CD4-positive, alpha-beta T cell treated with Interferon alpha-2 for 1 hour (primary cell): ENCODE results near the gene SOBP.

Experiments
- DNase-seq, 2 donors: peaks; one replicate each; pipeline ENCODE4 v3.0.0-alpha.2; 2020 to 2022

SOBP gene

GRCh38 chr6:107622269-107622668, 132.4 kb downstream of the SOBP start:
- no peak for DNase-seq

DNA sequence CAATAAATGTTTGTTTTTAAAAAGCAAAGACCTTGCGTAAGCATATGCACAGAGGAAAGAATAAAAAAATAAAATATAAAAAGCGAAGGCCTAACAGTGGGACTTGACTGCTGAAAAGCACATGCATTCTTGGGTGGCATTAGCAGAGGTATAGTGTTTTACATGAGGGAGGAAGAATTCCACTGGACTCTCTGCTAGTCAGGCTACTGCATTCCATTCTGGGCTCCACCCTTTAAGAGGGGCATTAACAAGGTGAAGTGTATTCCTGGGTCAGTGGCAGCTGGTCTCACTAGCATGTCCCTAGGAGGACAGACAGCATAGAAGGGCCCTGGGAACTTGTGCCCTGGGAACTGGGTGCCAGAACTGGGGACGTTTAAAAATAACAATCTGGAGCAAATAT, 134.1 kb downstream of the SOBP start:
- no peak for DNase-seq

GRCh38 chr6:107624541-107624940, 134.6 kb downstream of the SOBP start:
- DNase-seq, result no peak

- no peak for DNase-seq
Observed at GRCh38 chr6:107625264-107625663, 135.3 kb downstream of the SOBP start.

DNA sequence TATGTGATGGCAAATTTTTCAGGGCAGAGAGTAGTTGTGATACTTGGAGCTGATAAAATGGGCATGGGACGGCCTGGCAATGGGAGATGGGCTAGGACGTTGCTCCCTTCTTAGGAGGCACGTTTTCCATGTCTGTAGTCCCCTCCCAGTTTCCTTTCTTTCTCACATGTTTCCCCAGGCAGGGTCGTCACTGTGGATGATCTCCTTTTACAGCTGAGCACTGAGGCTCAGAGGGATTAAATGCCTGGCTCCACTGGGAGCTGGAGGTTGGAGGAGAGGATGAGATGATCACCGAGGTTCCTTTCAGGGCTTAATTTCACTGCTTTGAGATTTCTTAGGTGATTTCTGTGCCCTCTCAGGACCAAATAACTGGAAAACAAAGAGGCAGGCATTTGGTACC, 136.7 kb downstream of the SOBP start:
- no peak for DNase-seq

- DNase-seq, result no peak
Observed at GRCh38 chr6:107627969-107628368, 138.1 kb downstream of the SOBP start.

GRCh38 chr6:107628878-107629277, 139.0 kb downstream of the SOBP start:
- DNase-seq, result no peak

GRCh38 chr6:107629548-107630129, 139.7 kb downstream of the SOBP start:
- no peak for DNase-seq

- no peak for DNase-seq
Observed at GRCh38 chr6:107630348-107630977, 140.5 kb downstream of the SOBP start.

DNA sequence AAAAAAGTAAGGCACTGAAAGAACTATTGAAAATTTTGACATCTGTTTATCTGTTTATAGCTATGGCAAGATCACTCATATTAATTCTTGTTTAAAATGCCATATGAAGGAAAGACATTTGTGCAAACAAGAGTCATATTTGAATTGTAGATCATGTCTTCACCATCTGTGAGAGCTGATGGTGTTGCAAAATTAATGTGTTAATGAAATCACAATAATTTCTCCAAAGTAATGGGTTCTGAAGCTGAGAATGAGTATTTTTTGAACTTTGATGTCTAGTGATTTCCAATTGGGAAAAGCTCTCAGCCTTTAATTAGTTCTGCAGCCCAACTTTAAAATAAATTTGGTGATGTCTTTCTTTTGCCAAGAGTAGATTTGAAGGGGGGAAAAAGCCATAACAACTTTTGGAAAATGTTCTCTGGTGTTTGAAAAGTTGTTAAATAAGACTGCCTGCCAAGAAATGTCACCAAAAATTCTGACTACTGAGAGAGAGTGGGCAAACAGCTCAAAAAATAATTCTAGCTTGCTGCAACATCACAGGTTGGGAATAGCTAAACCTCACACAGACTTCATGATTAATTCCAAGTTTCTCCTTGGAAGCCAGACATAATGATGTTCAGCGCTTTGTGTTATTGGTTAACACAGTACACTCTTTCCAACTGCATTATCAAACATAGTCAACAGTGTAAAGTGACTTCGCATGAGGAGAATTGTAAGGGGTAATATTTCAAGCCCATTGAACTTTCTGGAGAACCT, 142.6 kb downstream of the SOBP start:
- DNase-seq, result no peak

- no peak for DNase-seq
Observed at GRCh38 chr6:107633680-107634323, 143.9 kb downstream of the SOBP start.

DNA sequence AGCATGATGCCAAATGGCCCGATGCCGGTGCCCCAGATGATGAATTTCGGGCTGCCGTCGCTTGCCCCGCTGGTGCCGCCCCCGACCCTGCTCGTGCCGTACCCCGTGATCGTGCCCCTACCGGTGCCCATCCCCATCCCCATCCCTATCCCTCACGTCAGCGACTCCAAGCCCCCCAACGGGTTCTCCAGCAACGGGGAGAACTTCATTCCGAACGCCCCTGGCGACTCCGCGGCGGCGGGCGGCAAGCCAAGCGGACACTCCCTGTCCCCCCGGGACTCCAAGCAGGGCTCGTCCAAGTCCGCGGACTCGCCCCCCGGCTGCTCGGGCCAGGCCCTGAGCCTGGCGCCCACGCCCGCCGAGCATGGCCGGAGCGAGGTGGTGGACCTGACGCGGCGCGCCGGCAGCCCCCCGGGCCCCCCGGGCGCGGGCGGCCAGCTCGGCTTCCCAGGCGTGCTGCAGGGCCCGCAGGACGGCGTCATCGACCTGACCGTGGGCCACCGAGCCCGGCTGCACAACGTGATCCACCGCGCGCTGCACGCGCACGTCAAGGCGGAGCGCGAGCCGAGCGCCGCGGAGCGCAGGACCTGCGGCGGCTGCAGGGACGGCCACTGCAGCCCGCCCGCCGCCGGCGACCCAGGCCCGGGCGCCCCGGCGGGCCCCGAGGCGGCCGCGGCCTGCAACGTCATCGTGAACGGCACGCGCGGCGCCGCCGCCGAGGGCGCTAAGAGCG, 144.6 kb downstream of the SOBP start:
- DNase-seq, result no peak

DNA sequence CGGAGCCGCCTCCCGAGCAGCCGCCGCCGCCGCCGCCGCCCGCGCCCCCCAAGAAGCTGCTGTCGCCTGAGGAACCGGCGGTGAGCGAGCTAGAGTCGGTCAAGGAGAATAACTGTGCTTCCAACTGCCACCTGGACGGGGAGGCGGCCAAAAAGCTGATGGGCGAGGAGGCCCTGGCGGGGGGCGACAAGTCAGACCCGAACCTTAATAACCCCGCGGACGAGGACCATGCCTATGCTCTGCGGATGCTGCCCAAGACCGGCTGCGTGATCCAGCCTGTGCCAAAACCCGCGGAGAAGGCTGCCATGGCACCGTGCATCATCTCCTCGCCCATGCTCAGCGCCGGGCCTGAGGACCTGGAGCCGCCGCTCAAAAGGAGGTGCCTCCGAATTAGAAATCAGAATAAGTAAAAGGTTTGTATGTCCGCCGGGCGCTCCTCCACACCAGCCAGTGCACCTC, 145.2 kb downstream of the SOBP start:
- DNase-seq, result no peak

GRCh38 chr6:107636486-107636885, 146.6 kb downstream of the SOBP start:
- no peak for DNase-seq

GRCh38 chr6:107637316-107638315, 147.7 kb downstream of the SOBP start:
- DNase-seq, result no peak

- no peak for DNase-seq
Observed at GRCh38 chr6:107638493-107638892, 148.6 kb downstream of the SOBP start.

- DNase-seq, result no peak
Observed at GRCh38 chr6:107639511-107639910, 149.6 kb downstream of the SOBP start.

DNA sequence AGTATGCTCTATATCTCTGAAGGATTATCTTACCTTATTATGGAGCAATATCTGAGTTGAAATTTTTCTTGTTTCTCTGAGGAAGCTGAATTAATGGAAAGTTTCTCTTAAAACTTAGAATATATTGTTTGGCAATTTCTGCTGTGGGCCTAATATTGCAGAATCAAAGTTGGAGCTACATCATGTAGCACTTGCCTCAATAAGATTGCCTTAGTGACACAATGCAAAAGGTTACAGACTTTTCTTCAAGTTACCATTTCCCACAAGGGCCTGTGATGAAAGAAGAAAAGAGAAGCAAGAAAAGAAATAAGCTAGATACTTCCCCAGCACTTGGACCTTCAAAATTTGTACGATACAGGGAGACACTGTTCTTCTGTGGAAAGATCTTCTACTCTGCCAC, 151.2 kb downstream of the SOBP start:
- DNase-seq, result no peak

DNA sequence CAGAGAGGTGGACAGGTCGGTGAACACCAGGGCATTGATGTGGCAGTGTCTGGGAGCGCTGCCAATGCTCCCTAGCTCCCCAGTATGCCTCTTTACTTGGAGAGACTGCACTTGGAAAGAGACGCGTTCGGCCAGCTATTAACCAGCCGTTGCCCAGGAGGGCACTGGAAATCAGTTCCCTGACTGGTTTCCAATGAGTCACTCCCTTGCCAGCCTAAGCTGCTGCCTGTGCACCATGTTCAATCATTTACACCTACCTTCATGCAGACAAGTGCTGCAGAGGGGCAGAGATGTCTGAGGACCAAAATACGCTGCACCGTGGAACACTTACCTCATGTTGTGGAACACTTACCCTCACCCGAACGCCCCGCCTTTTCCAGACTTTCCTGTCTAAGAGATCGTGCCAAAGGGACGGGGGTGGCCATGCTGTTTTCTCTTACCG, 151.6 kb downstream of the SOBP start:
- no peak for DNase-seq

GRCh38 chr6:107642095-107642860, 152.4 kb downstream of the SOBP start:
- no peak for DNase-seq

DNA sequence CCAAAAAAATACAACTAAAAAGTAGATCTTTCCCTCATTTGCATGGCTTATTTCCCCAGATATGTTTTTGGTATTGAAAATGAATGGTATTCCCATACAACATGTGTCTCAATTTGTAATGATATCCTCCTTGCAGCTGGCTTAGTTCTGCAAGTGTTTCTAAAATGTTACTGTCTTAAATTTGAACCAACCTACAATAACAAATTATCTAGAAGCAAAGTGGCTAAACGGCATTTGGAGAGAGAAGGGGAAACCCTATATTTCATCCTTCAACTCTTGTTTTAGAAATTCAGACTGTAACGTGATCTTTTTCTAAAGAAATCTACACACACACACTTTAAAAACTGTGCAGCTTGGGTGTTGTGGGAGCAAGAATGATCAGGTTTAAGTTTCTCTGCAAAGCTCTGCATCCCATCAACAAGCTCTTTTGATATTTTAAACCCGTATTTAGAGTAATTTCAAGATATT, 153.0 kb downstream of the SOBP start:
- no peak for DNase-seq
